Naive thymus-derived CD4-positive, alpha-beta T cell (primary cell): ENCODE measurements around the gene CCDC33. TPM values are rescaled to one million over a fixed set of nuclear protein-coding genes. Genes with fewer than 3 reads are reported as not detected.

Experiments
- ATAC-seq: fragments of 150-1000 bp; cut with Tn5 transposase; 2 replicates; pipeline ENCODE4 v1.10.0; 2021; ENCODE audit warnings: mild to moderate bottlenecking, moderate library complexity
- CTCF ChIA-PET: fragments of 350-600 bp; sonication (Branson Sonifier 250); formaldehyde crosslinking; loops from one replicate; lab custom pipeline; 2021; ENCODE audit warnings: antibody characterized with exemption; lab: Charles Lee
- POLR2A ChIA-PET: fragments of 350-600 bp; sonication (Branson Sonifier 250); formaldehyde crosslinking; loops from one replicate; lab custom pipeline; 2021; ENCODE audit warnings: antibody characterized with exemption, inconsistent platforms; lab: Charles Lee
- DNase-seq, 9 donors: peaks; one replicate each; pipeline versions ENCODE4 v3.0.0 to v3.0.0-alpha.2; 2020 to 2022; ENCODE audit warnings: mixed read lengths in 1 of 9
- H3K27ac ChIP-seq: one replicate; pipeline ENCODE4 v1.7.0; 2013; ENCODE audit warnings: mild to moderate bottlenecking, low read depth, low read length, moderate library complexity
- H3K27me3 ChIP-seq, 2 donors: one replicate each; pipeline ENCODE4 v1.7.0; 2013; ENCODE audit warnings: low read length in 2 of 2, mild to moderate bottlenecking in 2 of 2, moderate library complexity in 2 of 2; ENCODE audit not compliant: control insufficient read depth in 2 of 2, insufficient read depth in 2 of 2
- H3K36me3 ChIP-seq, 3 experiments: 1 replicate in 2 of 3; 2 replicates in 1 of 3; pipeline ENCODE4 v1.7.0; 2013; ENCODE audit warnings: low read length in 3 of 3, mild to moderate bottlenecking in 3 of 3, moderate library complexity in 1 of 3; ENCODE audit not compliant: insufficient read depth in 3 of 3, control insufficient read depth in 2 of 3
- H3K4me1 ChIP-seq, 2 donors: one replicate each; pipeline ENCODE4 v1.7.0; 2013; ENCODE audit warnings: low read length in 2 of 2, mild to moderate bottlenecking in 2 of 2, moderate library complexity in 1 of 2; ENCODE audit not compliant: control insufficient read depth in 2 of 2, insufficient read depth in 2 of 2
- H3K4me3 ChIP-seq: 2 replicates; pipeline ENCODE4 v1.7.0; 2013; ENCODE audit warnings: mild to moderate bottlenecking, low read length
- H3K9me3 ChIP-seq, 3 experiments: 1 replicate in 2 of 3; 2 replicates in 1 of 3; pipeline ENCODE4 v1.7.0; 2013; ENCODE audit warnings: low read length in 3 of 3; ENCODE audit not compliant: control insufficient read depth in 2 of 3
- H3K27ac Mint-ChIP-seq, 9 donors: one replicate each; pipeline ENCODE4 v1.8.0; 2020 to 2022; ENCODE audit warnings: mixed read lengths in 9 of 9, mild to moderate bottlenecking in 8 of 9, moderate library complexity in 5 of 9, inconsistent platforms in 2 of 9
- H3K27me3 Mint-ChIP-seq, 5 donors: one replicate each; pipeline ENCODE4 v1.8.0; 2021 to 2022; ENCODE audit warnings: mixed read lengths in 5 of 5, mild to moderate bottlenecking in 1 of 5
- H3K36me3 Mint-ChIP-seq, 5 donors: one replicate each; pipeline ENCODE4 v1.8.0; 2020 to 2022; ENCODE audit warnings: mixed read lengths in 5 of 5, mild to moderate bottlenecking in 3 of 5, inconsistent platforms in 1 of 5
- H3K4me1 Mint-ChIP-seq, 7 donors: one replicate each; pipeline ENCODE4 v1.8.0; 2020 to 2022; ENCODE audit warnings: mixed read lengths in 7 of 7, mild to moderate bottlenecking in 3 of 7, inconsistent platforms in 1 of 7
- H3K4me3 Mint-ChIP-seq, 10 donors: one replicate each; pipeline ENCODE4 v1.8.0; 2020 to 2022; ENCODE audit warnings: mild to moderate bottlenecking in 10 of 10, mixed read lengths in 10 of 10, moderate library complexity in 6 of 10, inconsistent platforms in 2 of 10
- H3K9me3 Mint-ChIP-seq, 11 donors: one replicate each; pipeline ENCODE4 v1.8.0; 2020 to 2022; ENCODE audit warnings: mixed read lengths in 11 of 11, mild to moderate bottlenecking in 4 of 11, inconsistent platforms in 1 of 11, moderate library complexity in 1 of 11
- intact Hi-C, 2 donors: fragments of 100-400 bp; cut with micrococcal nuclease; formaldehyde crosslinking; loops; one replicate each; pipeline ENCODE4 v1.15.1; 2023
- polyA plus RNA-seq, 2 donors: library from polyadenylated mRNA; unstranded; fragments of 300-500 nt; fragmentation: Illumina TruSeq; gene quantifications; one replicate each; pipeline ENCODE4 v1.2.3, GENCODE V29; 2021
- total RNA-seq, 6 experiments: library from RNA in 5 of 6; stranded (reverse) in 5 of 6; gene quantifications; 1 replicate in 5 of 6; 2 replicates in 1 of 6; pipeline ENCODE4 v1.2.3 and lab custom pipeline; 2021 to 2026

CCDC33 gene
- total and polyA plus RNA-seq, 7 experiments from 2014 or later, result not detected

- peak overlapping the region in 1 of 10 donors; percentile 25 for H3K4me3 Mint-ChIP-seq
- H3K4me1 Mint-ChIP-seq, result peaks cover 0 to 60% (median 16%) of the 10 kb centered on the region in 7 donors
- H3K27ac Mint-ChIP-seq, result peak overlapping the region in 1 of 9 donors; percentile 61
- H3K27me3 Mint-ChIP-seq, result no peaks in the 10 kb centered on the region
- peak; percentile 79 for ATAC-seq
- ChIA-PET CTCF (interaction anchor here (0.7 to 6.9 kb wide), 10 partner anchors 9 to 387 kb away, joined by 3 to 93 read pairs (median 4); no protein-coding TSS in a partner anchor), POLR2A (interaction anchor here (1.0 kb wide), 1 partner anchor 57 kb away, joined by 3 read pairs; no protein-coding TSS in a partner anchor)
- intact Hi-C loops, result loop anchor here (1.0 to 2.0 kb wide), 4 partner anchors 21 to 107 kb away; no protein-coding TSS in a partner anchor
- H3K36me3 Mint-ChIP-seq, result no peaks in the 10 kb centered on the region
- Histone ChIP-seq H3K4me3 (no peak overlapping the region), H3K27me3 (no peaks in the 10 kb centered on the region), H3K9me3 (no peaks in the 10 kb centered on the region), H3K36me3 (no peaks in the 10 kb centered on the region), H3K4me1 (peaks cover 6 to 32% of the 10 kb centered on the region in 2 donors), H3K27ac (no peak overlapping the region)
- no peaks in the 10 kb centered on the region for H3K9me3 Mint-ChIP-seq
- DNase-seq, result peak; percentile 40 to 84 (median 68)
Observed at GRCh38 chr15:74382004-74382816, 146.1 kb downstream of the CCDC33 start.

- peak overlapping the region in 1 of 10 donors; percentile 65 for H3K4me3 Mint-ChIP-seq
- Histone ChIP-seq H3K27ac (no peak overlapping the region), H3K4me3 (no peak overlapping the region), H3K4me1 (peaks cover 6 to 32% of the 10 kb centered on the region in 2 donors), H3K36me3 (no peaks in the 10 kb centered on the region), H3K27me3 (no peaks in the 10 kb centered on the region), H3K9me3 (no peaks in the 10 kb centered on the region)
- ChIA-PET CTCF (interaction anchor here (1.1 to 6.9 kb wide), 4 partner anchors 10 to 106 kb away, joined by 4 to 93 read pairs (median 4); no protein-coding TSS in a partner anchor), POLR2A (interaction anchor here (1.7 kb wide), 1 partner anchor 58 kb away, joined by 4 read pairs; no protein-coding TSS in a partner anchor)
- no peak for ATAC-seq
- no peaks in the 10 kb centered on the region for H3K27me3 Mint-ChIP-seq
- peaks cover 0 to 57% (median 16%) of the 10 kb centered on the region in 7 donors for H3K4me1 Mint-ChIP-seq
- H3K9me3 Mint-ChIP-seq, result no peaks in the 10 kb centered on the region
- no peaks in the 10 kb centered on the region for H3K36me3 Mint-ChIP-seq
- intact Hi-C loops, result loop anchor here in 1 of 2 donors (2.0 kb wide), 1 partner anchor 20 kb away; no protein-coding TSS in a partner anchor
- peak overlapping the region in 2 of 9 donors; percentile 72 to 87 for H3K27ac Mint-ChIP-seq
- DNase-seq, result no peak
Observed at GRCh38 chr15:74383286-74383685, 147.2 kb downstream of the CCDC33 start.

GRCh38 chr15:74383695-74384565 is 147.8 kb downstream of the CCDC33 start:
- ChIA-PET CTCF (interaction anchor here (0.6 to 6.9 kb wide), 3 partner anchors 19 to 78 kb away, joined by 3 to 93 read pairs (median 5); no protein-coding TSS in a partner anchor), POLR2A (interaction anchor here (1.7 kb wide), 1 partner anchor 58 kb away, joined by 4 read pairs; no protein-coding TSS in a partner anchor)
- Mint-ChIP-seq H3K27ac (peak overlapping the region in 7 of 9 donors; percentile 53 to 87 (median 61)), H3K9me3 (no peaks in the 10 kb centered on the region), H3K4me1 (peaks cover 0 to 52% (median 15%) of the 10 kb centered on the region in 7 donors), H3K36me3 (no peaks in the 10 kb centered on the region), H3K27me3 (no peaks in the 10 kb centered on the region), H3K4me3 (peak overlapping the region in 1 of 10 donors; percentile 65)
- DNase-seq (peak in 3 of 9 donors; percentile 12 to 69 (median 26)), ATAC-seq (peak; percentile 31)
- intact Hi-C loops, result loop anchor here in 1 of 2 donors (2.0 kb wide), 1 partner anchor 19 kb away; no protein-coding TSS in a partner anchor
- no peaks in the 10 kb centered on the region for H3K9me3 ChIP-seq
- no peaks in the 10 kb centered on the region for H3K27me3 ChIP-seq
- H3K4me1 ChIP-seq, result peaks cover 6 to 32% of the 10 kb centered on the region in 2 donors
- H3K27ac ChIP-seq, result no peak overlapping the region
- no peak overlapping the region for H3K4me3 ChIP-seq
- H3K36me3 ChIP-seq, result no peaks in the 10 kb centered on the region

- Histone ChIP-seq H3K27ac (no peak overlapping the region), H3K9me3 (no peaks in the 10 kb centered on the region), H3K27me3 (no peaks in the 10 kb centered on the region), H3K4me1 (peaks cover 6 to 32% of the 10 kb centered on the region in 2 donors), H3K4me3 (no peak overlapping the region), H3K36me3 (no peaks in the 10 kb centered on the region)
- Mint-ChIP-seq H3K4me1 (peaks cover 0 to 50% (median 15%) of the 10 kb centered on the region in 7 donors), H3K36me3 (no peaks in the 10 kb centered on the region), H3K9me3 (no peaks in the 10 kb centered on the region), H3K27me3 (no peaks in the 10 kb centered on the region), H3K4me3 (peak overlapping the region in 1 of 10 donors; percentile 65), H3K27ac (peak overlapping the region in 6 of 9 donors; percentile 37 to 87 (median 64))
- intact Hi-C loops, result no loop called here
- CTCF ChIA-PET, result interaction anchor here (0.6 to 6.9 kb wide), 3 partner anchors 18 to 78 kb away, joined by 3 to 93 read pairs (median 5); no protein-coding TSS in a partner anchor
- ATAC-seq, result no peak
- no peak for DNase-seq
- POLR2A ChIA-PET, result interaction anchor here (0.6 to 1.7 kb wide), 2 partner anchors 47 to 57 kb away, joined by 3 to 4 read pairs; no protein-coding TSS in a partner anchor
Observed at GRCh38 chr15:74384566-74384880, 148.4 kb downstream of the CCDC33 start.

GRCh38 chr15:74384881-74385643 is 148.9 kb downstream of the CCDC33 start:
- ATAC-seq (peak; percentile 76), DNase-seq (no peak)
- Histone ChIP-seq H3K4me3 (no peak overlapping the region), H3K27me3 (no peaks in the 10 kb centered on the region), H3K9me3 (no peaks in the 10 kb centered on the region), H3K36me3 (no peaks in the 10 kb centered on the region), H3K4me1 (peaks cover 6 to 32% of the 10 kb centered on the region in 2 donors), H3K27ac (no peak overlapping the region)
- H3K4me1 Mint-ChIP-seq, result peaks cover 0 to 50% (median 15%) of the 10 kb centered on the region in 7 donors
- H3K36me3 Mint-ChIP-seq, result no peaks in the 10 kb centered on the region
- CTCF ChIA-PET, result interaction anchor here (1.0 to 6.9 kb wide), 3 partner anchors 9 to 55 kb away, joined by 4 to 93 read pairs (median 7); no protein-coding TSS in a partner anchor
- intact Hi-C loops, result no loop called here
- H3K27me3 Mint-ChIP-seq, result no peaks in the 10 kb centered on the region
- no peaks in the 10 kb centered on the region for H3K9me3 Mint-ChIP-seq
- POLR2A ChIA-PET, result interaction anchor here (0.6 to 1.7 kb wide), 2 partner anchors 47 to 56 kb away, joined by 3 to 4 read pairs; no protein-coding TSS in a partner anchor
- peak overlapping the region in 1 of 10 donors; percentile 42 for H3K4me3 Mint-ChIP-seq
- H3K27ac Mint-ChIP-seq, result peak overlapping the region in 4 of 9 donors; percentile 52 to 87 (median 64)
